ENCODE data around the gene OLFML2B.

Gene OLFML2B

DNA sequence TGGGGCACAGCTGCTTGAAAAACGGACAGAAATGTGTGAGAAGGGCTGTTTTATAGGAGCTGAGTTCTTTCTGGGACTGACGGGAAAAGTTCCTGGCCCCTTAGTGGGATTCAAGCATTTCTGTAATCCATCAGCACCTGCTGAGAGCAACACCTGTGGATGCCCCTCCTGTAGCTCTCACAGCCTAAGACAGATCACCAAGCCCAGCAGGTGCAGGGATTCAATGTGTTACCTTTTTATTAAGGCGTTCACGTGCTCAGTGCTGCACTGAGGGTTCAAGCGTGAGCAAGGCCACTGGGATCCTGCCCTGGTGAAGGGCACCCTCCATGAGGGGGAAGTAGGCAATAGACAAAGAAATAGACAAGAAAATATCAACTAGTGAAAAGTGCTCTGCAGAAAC is 14.9 kb downstream of the OLFML2B start:
- DNase-seq (ENCODE audit: low read depth in 3 of 3, low spot score in 1 of 3), result no peak

DNA sequence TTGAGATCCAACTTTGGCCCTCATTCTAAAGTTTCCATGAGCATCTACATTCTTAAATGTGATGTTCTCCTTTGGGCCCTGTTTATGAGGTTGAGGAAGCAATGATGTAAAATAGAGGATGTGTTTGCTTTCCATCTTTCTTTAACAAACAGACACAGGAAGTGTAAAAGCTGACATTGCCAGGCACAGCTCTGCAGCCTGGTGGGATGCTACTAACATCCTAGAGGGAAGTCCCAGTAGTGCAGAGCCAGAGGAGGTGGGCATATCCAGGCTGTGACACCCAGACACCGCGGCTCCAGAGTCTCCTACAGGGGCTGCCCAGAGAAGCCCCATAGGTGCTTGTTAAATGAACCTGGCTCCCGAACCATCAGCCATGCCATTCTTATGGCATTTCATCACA is 16.2 kb downstream of the OLFML2B start:
- DNase-seq (ENCODE audit: low read depth in 3 of 3, low spot score in 1 of 3), result no peak

DNA sequence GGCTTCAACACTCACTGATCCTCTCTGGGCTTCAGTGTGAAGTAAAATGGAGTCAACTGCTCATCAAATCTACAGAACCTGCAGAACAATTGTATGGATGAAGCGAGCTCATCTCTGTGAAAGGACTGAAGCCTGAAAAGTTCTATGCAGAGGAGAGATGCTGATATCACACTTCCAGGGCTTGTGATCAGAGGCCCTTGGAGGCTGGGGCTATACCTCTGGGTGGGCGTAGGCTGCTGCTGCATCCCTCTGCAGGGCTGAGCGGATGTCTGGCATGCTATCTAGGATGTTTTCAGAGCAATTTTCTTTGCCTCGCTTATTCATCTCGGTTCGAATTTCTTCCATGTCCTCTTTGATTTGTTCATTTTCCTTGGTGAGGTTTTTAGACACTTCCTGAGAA is 17.6 kb downstream of the OLFML2B start:
- no peak for DNase-seq (ENCODE audit: low read depth in 3 of 3, low spot score in 1 of 3)

DNA sequence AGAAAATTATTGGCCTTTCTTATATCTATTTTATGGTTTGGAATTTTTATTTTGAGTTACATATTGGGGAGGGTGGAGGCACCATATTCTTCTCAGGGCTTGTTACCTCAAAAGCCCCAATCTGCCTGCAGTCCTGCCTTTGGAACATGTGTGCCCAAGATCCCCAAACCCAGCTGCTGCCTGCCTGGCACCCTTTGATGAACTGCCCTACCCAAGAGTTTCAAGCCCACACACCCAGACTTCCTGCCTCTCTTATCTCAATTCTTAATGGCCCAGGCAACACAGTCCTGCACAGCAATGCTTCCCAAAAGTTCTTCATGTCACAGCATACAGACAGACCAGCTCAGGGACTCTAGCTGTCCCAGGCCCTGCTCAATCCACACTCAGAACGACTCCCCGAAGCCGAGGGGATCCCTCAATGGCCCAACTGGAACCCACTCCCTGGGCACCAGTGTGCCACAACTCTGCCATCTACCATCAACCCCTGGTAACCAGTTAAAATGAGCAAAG is 19.2 kb downstream of the OLFML2B start:
- DNase-seq (ENCODE audit: low read depth in 3 of 3, low spot score in 1 of 3), result no peak

DNA sequence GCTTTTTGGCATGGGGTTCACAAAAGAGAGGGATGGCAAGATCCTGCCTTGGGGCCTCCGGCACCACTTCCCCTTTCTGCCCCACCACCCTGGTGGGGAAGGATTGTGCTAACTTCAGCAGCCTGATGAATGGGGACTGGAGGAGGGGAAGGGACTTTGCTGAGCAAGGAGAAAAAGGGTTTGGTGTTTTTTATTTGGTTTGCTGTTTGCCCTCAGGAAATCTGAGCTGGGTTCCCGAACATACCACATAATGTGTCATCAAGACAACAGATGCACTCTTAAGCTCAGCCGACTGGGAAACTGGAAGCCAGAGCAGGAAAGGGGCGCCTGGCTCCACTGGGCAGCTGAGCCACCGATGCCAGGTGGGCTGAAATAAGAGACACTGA is 19.8 kb downstream of the OLFML2B start:
- DNase-seq (ENCODE audit: low read depth in 3 of 3, low spot score in 1 of 3), result no peak

DNA sequence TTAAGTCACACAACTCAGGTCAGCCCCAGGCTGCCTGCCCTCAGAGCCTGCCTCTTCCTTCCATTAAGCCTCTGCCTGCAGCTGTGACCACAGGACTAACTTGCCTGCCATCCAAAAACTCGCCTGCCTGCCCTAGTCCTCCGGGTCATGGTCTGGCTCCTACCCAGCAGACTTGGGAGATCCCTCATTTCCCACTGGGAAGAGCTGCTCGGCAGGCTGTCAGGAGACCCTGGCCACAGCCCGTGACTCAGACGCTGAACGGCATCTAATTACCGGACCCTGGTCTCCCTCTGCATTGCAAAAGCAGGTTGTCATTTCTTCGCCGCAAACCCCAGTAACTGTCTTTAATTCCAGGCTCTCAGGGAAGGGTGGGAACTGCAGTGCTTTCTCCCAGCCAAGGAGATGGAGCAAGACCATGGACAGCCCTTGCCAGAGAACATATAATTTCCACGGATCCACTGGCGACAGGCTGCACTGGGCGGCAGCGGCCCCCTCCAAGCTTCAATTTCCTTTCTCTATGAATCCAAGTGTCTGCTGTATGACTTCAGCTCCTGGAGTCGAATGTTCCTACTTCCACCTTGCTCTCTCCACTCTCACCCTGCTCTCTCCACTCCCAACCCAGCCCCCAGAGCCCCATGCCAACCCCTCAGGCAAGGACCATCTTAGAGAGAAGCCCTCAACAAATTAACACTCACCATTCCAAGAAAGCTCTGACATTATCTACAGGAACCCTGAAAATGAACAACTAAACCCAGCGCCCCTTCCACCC is 20.4 kb downstream of the OLFML2B start:
- no peak for DNase-seq (ENCODE audit: low read depth in 3 of 3, low spot score in 1 of 3)

DNA sequence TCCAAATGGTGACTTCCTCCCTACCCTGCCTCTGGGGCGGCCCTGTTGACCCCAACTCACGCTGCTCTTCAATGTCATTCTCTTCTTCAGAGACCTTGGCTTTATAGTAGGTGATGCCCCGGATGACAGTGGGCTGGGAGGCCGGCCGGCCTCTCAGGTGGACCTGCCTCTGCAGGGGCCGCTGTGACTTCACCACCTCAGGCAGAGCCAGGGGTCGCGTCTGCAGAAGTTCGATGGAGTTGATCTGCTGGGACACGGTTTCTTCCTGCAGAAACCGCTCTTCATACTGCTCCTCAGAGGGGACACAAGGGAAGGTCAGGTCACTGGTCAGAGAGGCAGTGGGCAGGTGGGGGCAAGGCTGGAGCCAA is 23.6 kb downstream of the OLFML2B start:
- no peak for DNase-seq (ENCODE audit: low read depth in 3 of 3, low spot score in 1 of 3)

DNA sequence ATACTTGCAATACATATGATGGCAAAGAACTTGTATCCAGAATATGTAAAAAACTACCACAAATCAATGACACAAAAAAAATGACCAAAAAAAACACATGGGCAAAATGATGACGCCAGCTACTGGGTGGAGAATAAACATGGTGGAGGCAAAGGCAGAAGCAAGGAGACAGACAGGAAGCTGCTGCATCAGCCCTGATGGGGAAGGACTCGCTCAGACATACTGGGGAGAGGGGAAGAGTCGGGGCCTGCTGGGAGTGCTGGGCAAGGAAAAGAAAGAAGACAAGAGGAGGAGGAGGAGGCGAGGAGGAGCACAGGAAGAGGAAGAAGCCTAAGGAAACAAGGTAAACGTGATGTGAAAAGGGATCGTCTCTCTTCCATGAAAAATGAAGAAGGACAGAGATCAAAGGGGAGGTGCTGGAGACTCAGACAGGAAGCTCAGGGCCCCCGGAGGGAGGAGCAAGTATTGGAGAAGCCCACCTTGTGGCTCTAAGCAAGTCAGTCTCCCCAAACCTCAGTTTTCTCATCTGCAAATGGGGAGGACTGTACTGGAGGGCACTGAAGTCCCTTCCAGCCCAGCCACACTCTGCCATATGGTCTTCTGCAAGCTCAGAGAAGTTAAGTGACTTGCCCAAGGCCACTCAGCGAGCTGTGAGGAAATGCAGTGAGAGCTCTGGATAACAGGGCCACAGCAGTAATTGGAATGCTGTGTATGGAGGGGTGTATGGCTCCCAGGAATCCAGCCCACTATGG is 24.2 kb downstream of the OLFML2B start:
- DNase-seq (ENCODE audit: low read depth in 3 of 3, low spot score in 1 of 3), result no peak

DNA sequence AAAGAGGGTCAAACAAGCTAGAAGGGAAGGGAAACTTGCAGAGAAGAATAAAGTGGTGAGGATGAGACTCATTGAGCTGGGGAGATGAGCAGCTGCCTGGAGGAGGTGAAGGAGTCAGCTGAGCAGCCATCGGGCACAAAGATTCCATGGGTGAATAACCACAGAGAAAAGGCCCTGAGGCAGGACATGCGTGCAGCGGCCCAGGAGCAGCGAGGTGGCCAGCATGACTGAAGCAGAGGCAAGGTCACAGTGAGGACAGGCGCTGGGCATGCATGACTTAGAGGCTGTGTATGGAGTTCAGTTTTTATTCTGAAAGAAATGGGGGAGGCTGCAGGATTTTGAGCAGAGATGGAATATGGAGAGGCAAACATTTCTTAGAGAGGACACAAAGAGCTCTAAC is 24.9 kb downstream of the OLFML2B start:
- no peak for DNase-seq (ENCODE audit: low read depth in 3 of 3, low spot score in 1 of 3)

DNA sequence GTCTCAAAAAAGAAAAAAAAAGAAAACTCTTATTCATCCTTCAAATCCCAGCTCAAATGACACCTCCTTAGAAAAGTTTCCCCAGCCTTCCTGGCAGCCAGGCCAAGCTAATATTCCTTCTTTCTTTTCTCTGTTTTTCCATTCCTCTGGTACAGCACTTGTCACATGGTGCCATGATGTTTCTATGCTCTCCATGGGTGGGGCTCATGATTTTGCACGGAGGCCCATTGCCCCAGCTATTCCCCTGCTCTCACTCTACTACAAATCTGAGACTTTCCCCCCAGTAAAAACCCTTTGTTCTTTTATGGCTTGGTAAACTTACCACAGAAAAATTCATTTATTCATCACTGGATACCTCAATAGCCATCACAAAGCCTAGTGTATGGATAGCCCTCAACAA is 26.5 kb downstream of the OLFML2B start:
- DNase-seq (ENCODE audit: low read depth in 3 of 3, low spot score in 1 of 3), result no peak

DNA sequence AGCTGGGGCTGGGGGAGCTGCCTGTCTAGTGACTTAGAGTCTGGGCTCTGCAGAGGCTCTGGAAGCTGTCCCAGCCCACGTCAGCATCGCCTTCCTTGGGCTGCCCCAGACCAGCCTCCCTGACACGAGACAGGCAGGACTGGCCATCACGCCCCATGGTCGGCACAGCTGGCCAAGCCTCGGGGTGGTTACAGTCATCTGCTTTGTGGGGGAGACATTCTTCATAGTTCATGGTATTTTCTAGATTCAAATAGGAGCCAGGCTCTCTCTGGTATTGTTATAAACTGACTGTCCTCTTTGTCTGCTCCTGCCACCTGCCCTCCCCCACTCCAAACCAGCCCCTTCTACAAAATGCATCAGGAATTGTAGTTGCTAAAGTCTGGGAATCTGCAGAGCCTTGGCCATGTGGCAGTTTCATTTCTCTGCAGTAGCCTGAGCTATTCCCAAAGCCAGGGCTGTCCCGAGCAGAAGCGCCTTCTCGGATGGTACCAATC is 29.4 kb downstream of the OLFML2B start:
- no peak for DNase-seq (ENCODE audit: low read depth in 3 of 3, low spot score in 1 of 3)

DNA sequence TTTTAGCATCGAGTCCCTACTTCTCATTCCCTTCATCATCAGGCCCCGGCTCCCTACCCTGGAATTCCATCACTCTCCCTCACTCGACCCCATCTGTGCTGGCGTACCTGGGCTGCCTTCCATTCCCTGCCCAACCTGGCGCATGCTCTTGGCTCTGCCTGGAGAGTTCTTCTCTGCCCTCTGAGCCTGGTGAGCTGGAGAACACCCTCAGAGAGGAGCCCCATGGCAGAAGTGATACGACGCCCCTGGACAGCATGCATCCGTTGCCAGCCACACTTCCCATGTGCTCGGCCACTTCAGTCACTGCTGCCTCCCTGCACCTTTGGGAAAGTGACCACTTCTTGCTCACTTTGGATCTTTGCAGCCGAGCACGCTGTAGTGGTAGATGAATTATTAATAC is 30.1 kb downstream of the OLFML2B start:
- DNase-seq (ENCODE audit: low read depth in 3 of 3, low spot score in 1 of 3), result no peak

DNA sequence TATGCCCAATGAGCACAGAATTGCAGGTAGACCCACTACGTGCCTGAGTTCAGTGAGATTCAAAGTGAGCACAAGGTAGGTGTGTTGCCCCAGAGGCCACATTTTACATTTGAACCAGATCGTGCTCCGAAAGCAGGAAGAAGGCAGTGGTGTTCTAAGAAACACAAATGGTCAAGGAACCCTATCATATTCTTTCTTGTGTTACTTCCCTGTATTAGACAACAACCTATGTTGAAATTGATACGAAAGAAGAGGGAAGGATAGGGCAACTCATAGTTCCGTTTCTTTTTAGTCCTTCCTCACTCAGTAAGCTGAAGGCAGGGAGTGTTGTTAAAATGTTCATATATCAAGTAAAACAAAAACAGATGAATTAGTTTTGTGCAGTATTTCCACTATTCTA is 33.9 kb downstream of the OLFML2B start:
- no peak for DNase-seq (ENCODE audit: low read depth in 3 of 3, low spot score in 1 of 3)

DNA sequence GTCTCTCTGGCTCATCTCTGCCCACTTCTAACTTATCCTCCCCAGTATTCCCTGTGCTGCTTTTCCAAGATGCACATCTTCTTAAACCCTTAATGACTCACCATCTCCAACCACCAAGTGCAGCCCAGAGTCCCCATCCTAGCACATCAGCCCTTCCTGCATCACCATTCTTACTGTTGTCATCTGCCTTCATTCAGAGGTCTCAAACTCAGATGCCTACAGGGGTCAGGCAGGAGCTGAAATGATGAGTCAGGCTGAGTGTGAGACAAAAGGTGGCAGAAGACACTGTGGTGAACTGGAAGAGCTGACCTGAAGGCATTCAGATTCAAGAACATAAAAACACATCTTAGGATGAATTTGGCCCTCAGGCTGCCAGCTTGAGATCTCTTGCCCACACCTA is 34.6 kb downstream of the OLFML2B start:
- no peak for DNase-seq (ENCODE audit: low read depth in 3 of 3, low spot score in 1 of 3)

DNA sequence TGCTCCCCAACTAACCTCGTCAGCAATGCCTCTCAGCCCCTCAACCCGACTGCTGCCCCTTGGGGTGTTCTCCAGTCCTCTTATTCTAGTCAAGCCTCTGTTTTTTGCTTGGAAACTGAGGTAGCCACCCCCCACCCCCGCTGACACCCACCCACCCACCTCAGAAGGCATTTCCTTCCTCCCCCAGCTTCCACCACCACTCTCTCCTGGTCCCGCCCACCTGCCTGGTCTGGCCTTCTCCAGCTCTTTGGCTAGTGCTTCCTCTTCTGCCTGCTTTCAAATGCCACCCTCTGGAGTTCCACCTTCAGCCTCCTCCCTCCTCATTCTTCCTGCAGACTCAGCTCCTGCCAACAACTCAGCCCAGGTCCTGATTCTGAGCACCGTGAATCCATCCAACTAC is 35.3 kb downstream of the OLFML2B start:
- DNase-seq (ENCODE audit: low read depth in 3 of 3, low spot score in 1 of 3), result no peak

DNA sequence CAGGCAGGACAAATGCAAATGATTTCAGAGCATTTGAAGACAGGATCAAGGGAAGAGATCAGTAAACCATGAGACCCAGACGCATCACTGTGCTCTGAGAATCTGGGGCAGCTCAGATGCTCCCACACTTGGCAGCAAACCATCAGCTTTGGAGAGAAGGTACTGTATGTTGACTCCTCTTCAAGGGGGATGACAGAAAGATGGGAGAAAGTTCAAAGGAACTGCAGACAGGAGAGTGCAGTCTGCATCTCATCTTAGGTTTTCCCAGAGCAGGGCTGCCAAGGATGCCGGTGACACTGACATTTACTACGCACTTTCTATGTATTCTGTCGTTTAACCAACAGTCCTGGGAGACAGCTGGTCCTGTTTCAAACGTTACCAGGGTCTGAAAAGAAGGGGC is 35.8 kb downstream of the OLFML2B start:
- DNase-seq (ENCODE audit: low read depth in 3 of 3, low spot score in 1 of 3), result no peak

DNA sequence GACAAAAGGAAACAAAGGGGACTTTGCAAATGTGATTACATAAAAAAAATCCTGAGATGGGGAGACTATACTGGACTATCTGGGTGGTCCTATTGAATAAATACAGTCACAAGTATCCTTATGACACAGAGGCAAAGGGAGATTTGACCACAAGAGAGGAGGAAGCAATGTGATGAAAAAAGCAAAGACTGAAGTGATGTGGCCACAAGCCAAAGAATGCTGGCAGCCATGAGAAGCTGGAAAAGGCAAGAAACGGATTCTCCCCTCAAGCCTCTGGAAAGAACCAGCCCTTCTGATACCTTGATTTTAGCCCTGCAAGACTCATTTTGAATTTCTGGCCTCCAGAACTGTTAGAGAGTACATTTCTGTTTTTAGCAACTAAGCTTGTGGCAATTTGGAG is 36.4 kb downstream of the OLFML2B start:
- no peak for DNase-seq (ENCODE audit: low read depth in 3 of 3, low spot score in 1 of 3)

DNA sequence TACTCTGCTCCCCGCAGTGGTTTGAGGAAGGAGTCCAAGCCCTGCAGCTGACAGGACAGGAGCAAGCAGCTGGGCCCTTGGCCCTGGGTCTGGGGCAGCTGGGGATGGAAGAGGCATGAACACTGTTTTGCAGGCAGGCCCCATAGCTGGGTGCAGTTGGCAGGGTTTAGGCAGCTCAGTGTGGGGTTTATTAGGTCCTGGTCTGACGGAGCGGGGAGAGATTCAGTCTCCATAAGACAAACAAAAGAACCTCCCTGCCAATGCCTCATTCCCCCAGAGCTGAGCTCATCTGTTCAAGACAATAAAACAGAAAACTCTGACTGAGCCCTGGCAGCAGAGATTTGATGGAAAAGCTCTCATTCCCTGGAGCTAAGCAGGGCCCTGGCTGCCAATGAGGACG is 37.3 kb downstream of the OLFML2B start:
- no peak for DNase-seq (ENCODE audit: low read depth in 3 of 3, low spot score in 1 of 3)

DNA sequence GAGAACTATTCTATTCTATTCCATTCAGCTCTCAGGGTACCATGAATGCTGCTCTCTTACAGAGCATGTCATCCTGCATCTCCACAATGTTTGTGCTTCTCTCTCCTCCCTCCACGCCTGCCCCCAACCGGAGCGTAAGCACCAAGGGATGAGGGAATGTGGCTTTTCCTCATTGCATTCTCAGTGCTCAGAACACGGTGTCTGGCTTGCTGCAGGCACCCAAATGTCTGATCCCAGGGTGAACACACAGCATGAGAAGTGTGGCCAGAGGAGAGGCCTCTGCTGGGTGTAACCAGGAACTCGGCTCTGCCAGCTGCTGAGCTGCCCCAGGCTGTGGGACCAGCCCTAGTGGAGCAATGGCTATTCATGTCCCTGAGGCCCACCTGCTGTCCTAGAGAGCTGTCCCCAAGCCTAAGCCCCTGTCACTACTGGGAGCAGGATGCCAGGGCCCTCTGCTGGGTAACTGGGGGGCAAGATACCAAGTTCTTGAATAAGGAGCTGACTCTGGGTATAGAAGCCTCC is 38.3 kb downstream of the OLFML2B start:
- no peak for DNase-seq (ENCODE audit: low read depth in 3 of 3, low spot score in 1 of 3)

DNA sequence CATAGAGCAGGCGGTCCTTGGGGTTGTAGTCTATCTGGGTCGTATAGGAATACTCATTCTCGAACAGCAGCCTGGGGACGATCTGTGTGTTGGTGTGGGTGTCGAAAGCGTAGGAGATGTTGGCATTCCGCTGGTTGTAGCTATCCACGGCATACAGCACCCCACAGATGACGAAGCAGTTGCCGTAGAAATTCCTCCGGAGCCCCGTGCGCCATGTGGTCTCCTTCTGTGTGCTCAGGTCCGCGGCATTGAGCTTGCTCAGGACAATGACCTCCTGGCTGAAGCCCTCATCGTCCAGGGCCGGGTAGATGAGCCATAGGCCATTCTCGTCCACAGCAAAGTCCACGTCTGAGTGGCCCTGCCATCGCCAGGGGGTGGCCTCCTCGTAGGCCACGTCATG is 39.9 kb downstream of the OLFML2B start:
- no peak for DNase-seq (ENCODE audit: low read depth in 3 of 3, low spot score in 1 of 3)

DNA sequence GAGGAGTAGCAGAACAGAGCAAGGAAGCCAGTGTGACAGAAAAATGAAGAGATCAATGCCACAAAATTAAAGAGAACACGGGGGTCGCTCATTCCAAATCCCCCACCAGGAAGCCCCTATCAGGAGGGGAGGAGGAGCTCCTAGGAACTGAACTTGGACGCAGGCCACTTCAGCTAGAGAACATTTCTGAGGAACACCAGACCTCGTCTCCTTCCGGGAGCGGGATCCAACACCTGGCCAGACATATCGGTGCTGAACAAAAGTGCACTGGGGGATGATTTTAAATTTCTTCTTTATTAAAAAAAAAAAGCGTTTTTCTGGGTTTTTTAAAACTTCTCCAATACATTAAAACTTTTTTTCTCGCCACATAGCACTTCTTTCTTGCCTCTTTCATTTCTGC is 40.8 kb downstream of the OLFML2B start:
- DNase-seq (ENCODE audit: low read depth in 3 of 3, low spot score in 1 of 3), result no peak

DNA sequence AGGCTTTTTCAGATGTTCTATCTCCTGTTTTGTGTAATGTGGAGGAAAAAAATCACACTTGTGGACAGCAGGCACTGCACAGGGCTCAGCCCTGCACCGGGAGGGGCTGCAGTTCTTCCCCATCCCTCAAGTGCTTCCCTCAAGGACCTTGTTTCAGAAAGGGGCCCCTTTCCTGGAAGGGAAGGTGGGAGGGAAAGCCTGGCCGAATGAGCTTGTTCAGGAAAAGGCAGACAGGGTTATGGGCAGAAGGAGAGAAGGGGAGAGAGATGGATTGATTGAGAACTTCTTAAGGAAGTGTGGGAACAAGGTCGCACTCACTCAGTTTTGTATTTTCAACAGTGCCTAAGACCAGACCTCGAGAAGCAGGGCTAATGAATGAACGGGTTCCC is 41.2 kb downstream of the OLFML2B start:
- DNase-seq (ENCODE audit: low read depth in 3 of 3, low spot score in 1 of 3), result no peak

Measured in stimulated activated CD4-positive, alpha-beta T cell treated with anti-CD3 and anti-CD28 coated beads, TNF-alpha, amount 100 ng/mL, for 1 hour (primary cell).